HG03175 (cell line): ENCODE measurements around the gene ZNF385C.

Experiments used
- ATAC-seq: cut with Tn5 transposase; IDR thresholded peaks from one replicate; pipeline ENCODE4 v1.9.1; 2021; ENCODE audit warnings: mild to moderate bottlenecking, moderate library complexity; ENCODE audit not compliant: unreplicated experiment

ZNF385C gene

GRCh38 chr17:42001729-42002128 lies 96.5 kb downstream of the ZNF385C start:
- no peak for ATAC-seq

- no peak for ATAC-seq
Measured at GRCh38 chr17:42000413-42001133, 97.7 kb downstream of the ZNF385C start.

GRCh38 chr17:41998497-41998896 lies 99.8 kb downstream of the ZNF385C start:
- no peak for ATAC-seq

- no peak for ATAC-seq
Measured at GRCh38 chr17:41996855-41997164, 101.5 kb downstream of the ZNF385C start.

GRCh38 chr17:41992576-41992975 lies 105.7 kb downstream of the ZNF385C start:
- ATAC-seq: no peak

- no peak for ATAC-seq
Measured at GRCh38 chr17:41989702-41990419, 108.4 kb downstream of the ZNF385C start.

GRCh38 chr17:41988418-41988817 lies 109.9 kb downstream of the ZNF385C start:
- ATAC-seq: no peak

- no peak for ATAC-seq
Measured at GRCh38 chr17:41987642-41988041, 110.6 kb downstream of the ZNF385C start.

GRCh38 chr17:41986634-41987033 lies 111.6 kb downstream of the ZNF385C start:
- ATAC-seq: no peak

- ATAC-seq: no peak
Measured at GRCh38 chr17:41985919-41986318, 112.4 kb downstream of the ZNF385C start.

- ATAC-seq: no peak
Measured at GRCh38 chr17:41984454-41984853, 113.8 kb downstream of the ZNF385C start.

GRCh38 chr17:41982026-41982760 lies 116.1 kb downstream of the ZNF385C start:
- no peak for ATAC-seq

GRCh38 chr17:41977991-41978390 lies 120.3 kb downstream of the ZNF385C start:
- ATAC-seq: no peak

GRCh38 chr17:41976142-41976768 lies 122.0 kb downstream of the ZNF385C start:
- ATAC-seq: no peak
